Measurements from ENCODE around the gene RANBP3L. TPM values are rescaled to one million over a fixed set of nuclear protein-coding genes. Genes with fewer than 3 reads are reported as not detected.

RANBP3L gene
- total RNA-seq, 2 donors from 2014 or later: 10.7 to 25.5 TPM

DNA sequence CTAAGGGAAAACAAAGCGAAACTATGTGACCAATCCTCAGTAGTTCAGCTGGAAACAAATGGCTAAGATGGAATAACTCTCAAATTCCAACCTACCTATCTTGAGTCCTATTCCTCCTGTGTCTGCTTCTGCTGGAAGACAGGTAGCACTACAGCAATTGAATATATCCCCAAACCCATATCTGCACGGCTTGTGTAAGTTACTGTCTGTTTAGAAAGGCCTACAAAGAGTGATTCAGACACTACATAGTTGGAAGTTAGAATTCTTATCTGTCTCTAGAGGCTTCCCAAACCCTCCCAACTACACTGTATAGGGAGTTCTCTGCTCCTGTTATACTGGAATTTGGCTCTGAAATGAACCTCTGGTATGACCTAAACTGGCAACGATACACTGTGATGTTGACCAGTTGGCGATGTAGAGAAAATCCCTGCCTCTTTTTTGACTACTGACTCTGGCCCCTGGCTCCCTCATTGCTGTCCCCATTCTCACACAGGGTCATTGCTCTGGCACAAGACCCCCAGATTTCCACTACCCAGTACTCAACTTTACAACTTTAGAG is 37.4 kb downstream of the RANBP3L start:
- ATAC-seq (ENCODE audit: insufficient number of reproducible peaks, low FRiP score, low read depth) (no peak), DNase-seq (ENCODE audit: low spot score) (no peak)
- TF ChIP-seq, protein P1, sequence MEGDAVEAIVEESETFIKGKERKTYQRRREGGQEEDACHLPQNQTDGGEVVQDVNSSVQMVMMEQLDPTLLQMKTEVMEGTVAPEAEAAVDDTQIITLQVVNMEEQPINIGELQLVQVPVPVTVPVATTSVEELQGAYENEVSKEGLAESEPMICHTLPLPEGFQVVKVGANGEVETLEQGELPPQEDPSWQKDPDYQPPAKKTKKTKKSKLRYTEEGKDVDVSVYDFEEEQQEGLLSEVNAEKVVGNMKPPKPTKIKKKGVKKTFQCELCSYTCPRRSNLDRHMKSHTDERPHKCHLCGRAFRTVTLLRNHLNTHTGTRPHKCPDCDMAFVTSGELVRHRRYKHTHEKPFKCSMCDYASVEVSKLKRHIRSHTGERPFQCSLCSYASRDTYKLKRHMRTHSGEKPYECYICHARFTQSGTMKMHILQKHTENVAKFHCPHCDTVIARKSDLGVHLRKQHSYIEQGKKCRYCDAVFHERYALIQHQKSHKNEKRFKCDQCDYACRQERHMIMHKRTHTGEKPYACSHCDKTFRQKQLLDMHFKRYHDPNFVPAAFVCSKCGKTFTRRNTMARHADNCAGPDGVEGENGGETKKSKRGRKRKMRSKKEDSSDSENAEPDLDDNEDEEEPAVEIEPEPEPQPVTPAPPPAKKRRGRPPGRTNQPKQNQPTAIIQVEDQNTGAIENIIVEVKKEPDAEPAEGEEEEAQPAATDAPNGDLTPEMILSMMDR (IDR thresholded peaks at IDR 0.05): no peak
- no peaks in the 10 kb centered on the region for H3K9me3 ChIP-seq
- no peak overlapping the region for H3K27ac ChIP-seq
- peaks cover 0 to 5% of the 10 kb centered on the region in 2 donors for H3K4me1 ChIP-seq (ENCODE audit: control insufficient read depth in 1 of 2, low read depth in 2 of 2)
- H3K36me3 ChIP-seq: no peaks in the 10 kb centered on the region
- no peak overlapping the region for H3K4me3 ChIP-seq
- H3K27me3 ChIP-seq (replicated peaks; ENCODE audit: insufficient read depth): no peaks in the 10 kb centered on the region

DNA sequence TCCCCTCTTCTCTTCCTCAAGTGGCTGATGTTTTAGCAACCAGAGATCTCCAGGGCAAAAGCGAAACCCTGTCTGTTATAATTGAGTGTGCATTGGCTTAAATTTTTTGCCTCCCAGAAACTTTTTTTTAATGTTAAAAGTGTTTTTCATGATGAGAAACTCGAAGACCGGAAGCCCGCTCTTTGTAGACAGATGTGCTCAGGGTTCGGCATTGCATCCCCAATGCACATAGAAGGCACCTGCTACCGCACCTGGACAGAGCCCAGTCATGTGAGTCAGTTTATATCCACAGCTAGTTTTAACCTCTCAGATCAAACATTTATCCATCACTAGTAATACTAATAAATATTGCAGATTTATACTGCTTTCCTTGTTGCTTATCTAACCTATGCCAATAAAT is 40.5 kb downstream of the RANBP3L start:
- Histone ChIP-seq H3K27ac (no peak overlapping the region), H3K9me3 (no peaks in the 10 kb centered on the region), H3K27me3 (replicated peaks; ENCODE audit: insufficient read depth) (no peaks in the 10 kb centered on the region), H3K36me3 (peaks cover 3% of the 10 kb centered on the region), H3K4me1 (ENCODE audit: control insufficient read depth in 1 of 2, low read depth in 2 of 2) (no peaks in the 10 kb centered on the region), H3K4me3 (no peak overlapping the region)
- TF ChIP-seq, protein P1 (IDR thresholded peaks at IDR 0.05): no peak
- DNase-seq (ENCODE audit: low spot score): no peak
- no peak for ATAC-seq (ENCODE audit: insufficient number of reproducible peaks, low FRiP score, low read depth)

DNA sequence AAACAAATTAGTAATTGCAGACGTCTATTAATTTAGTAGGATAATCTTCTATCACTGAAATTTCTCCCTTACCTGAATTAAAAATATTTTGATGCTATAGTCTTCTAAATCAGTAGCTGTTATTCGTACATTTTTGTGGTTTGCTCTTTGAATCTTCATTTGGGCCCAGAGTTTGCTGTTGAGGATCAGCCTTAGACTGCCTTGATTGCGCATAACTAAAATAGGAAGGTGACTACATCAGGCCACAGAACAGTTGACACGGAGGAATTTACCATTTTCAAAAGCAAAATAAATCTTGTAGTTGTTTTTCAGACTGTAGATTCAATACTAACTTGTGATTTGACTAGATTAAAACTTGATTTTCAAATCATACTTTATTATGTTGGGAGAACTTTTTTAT is 48.1 kb downstream of the RANBP3L start:
- ATAC-seq (ENCODE audit: insufficient number of reproducible peaks, low FRiP score, low read depth) (no peak), DNase-seq (ENCODE audit: low spot score) (no peak)
- peaks cover 3% of the 10 kb centered on the region for H3K36me3 ChIP-seq
- H3K4me1 ChIP-seq (ENCODE audit: control insufficient read depth in 1 of 2, low read depth in 2 of 2): peaks cover 24 to 31% of the 10 kb centered on the region in 2 donors
- no peaks in the 10 kb centered on the region for H3K27me3 ChIP-seq (replicated peaks; ENCODE audit: insufficient read depth)
- no peak overlapping the region for H3K4me3 ChIP-seq
- TF ChIP-seq, protein P1 (IDR thresholded peaks at IDR 0.05): no peak
- H3K9me3 ChIP-seq: no peaks in the 10 kb centered on the region
- peak overlapping the region; percentile 15 to 81 for H3K27ac ChIP-seq

DNA sequence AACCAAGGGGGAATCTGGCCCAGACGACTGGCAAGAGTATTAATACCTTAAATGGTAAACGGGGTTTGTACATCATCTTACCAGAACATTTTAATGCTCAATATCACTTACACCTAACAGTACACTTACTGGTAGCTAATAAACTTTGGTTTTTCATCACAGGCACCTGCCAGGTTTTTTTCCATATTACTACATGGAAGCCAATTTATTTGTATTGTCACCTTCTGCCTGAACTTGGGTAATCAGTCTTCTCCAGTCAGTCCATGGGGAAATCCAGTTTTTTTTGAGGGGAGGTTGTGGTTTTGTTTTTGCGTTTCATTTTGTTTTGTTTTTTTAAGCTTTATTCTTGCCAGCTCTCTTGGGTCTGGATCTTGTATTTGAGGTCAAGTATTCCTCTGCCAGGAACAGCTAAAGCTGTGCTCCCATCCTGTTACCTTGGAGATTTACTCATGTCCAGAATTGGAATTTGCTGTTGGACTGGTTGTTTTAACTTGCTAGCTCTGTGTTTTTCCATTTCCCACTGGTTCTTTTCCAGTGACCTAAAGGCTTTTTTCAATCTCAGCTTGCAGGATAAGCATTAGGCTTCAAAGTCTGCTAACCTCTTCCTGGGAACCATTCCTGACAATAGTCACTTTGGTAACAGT is 48.9 kb downstream of the RANBP3L start:
- Histone ChIP-seq H3K27me3 (replicated peaks; ENCODE audit: insufficient read depth) (no peaks in the 10 kb centered on the region), H3K27ac (peak overlapping the region; percentile 47 to 81), H3K4me1 (ENCODE audit: control insufficient read depth in 1 of 2, low read depth in 2 of 2) (peaks cover 24 to 31% of the 10 kb centered on the region in 2 donors), H3K4me3 (peak overlapping the region; percentile 41), H3K9me3 (no peaks in the 10 kb centered on the region), H3K36me3 (peaks cover 3% of the 10 kb centered on the region)
- TF ChIP-seq, protein P1 (IDR thresholded peaks at IDR 0.05): no peak
- ATAC-seq (ENCODE audit: insufficient number of reproducible peaks, low FRiP score, low read depth) (peak; percentile 87), DNase-seq (ENCODE audit: low spot score) (no peak)

DNA sequence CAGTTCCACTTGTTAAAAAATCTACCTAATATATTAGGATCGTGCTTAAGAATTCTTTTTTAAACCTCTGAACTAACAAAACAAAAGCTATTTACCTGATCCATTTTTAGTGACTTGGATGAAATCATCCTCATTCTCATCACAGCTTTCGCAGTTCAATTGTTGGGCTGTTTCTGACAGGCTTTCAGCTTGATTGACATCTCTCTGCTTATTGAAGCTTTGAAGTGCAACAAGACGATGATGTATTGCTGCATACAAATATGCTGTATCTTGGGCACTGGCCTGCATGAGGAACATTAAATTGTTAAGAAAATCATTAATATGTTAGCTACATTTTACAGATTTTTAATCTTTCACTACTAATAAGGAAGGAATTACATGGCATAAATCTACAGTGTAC is 50.5 kb downstream of the RANBP3L start:
- H3K9me3 ChIP-seq: no peaks in the 10 kb centered on the region
- ATAC-seq (ENCODE audit: insufficient number of reproducible peaks, low FRiP score, low read depth) (no peak), DNase-seq (ENCODE audit: low spot score) (no peak)
- TF ChIP-seq, protein P1 (IDR thresholded peaks at IDR 0.05): no peak
- no peaks in the 10 kb centered on the region for H3K36me3 ChIP-seq
- H3K4me1 ChIP-seq (ENCODE audit: control insufficient read depth in 1 of 2, low read depth in 2 of 2): peaks cover 24 to 31% of the 10 kb centered on the region in 2 donors
- H3K4me3 ChIP-seq: no peak overlapping the region
- peak overlapping the region; percentile 25 to 39 for H3K27ac ChIP-seq
- no peaks in the 10 kb centered on the region for H3K27me3 ChIP-seq (replicated peaks; ENCODE audit: insufficient read depth)
